Mesenchymal stem cell (in vitro differentiated cells and primary cell): ENCODE results near the gene SHBG.
"Not testable (repeated sequence)": the region's sequence is repeated elsewhere in the genome, so short reads cannot be mapped to it uniquely, and the experiment has no call there.

ENCODE experiments used
- DNase-seq: peaks from one replicate; pipeline ENCODE4 v3.0.0-alpha.2; 2013
- H2AFZ ChIP-seq: one replicate; pipeline ENCODE4 v1.6.1; 2013; ENCODE audit warnings: low read depth, mild to moderate bottlenecking, control low read depth, inconsistent platforms, low read length, moderate library complexity
- H2AK5ac ChIP-seq: 2 replicates; pipeline ENCODE4 v1.6.1; 2013; ENCODE audit warnings: low read length, moderate library complexity, mild to moderate bottlenecking, inconsistent platforms; ENCODE audit not compliant: severe bottlenecking
- H2BK120ac ChIP-seq: one replicate; pipeline ENCODE4 v1.6.1; 2013; ENCODE audit warnings: low read depth, mild to moderate bottlenecking, inconsistent platforms, low read length, moderate library complexity
- H2BK12ac ChIP-seq, 2 experiments: one replicate each; pipeline ENCODE4 v1.6.1; 2013; ENCODE audit warnings: inconsistent platforms in 2 of 2, low read length in 2 of 2, mild to moderate bottlenecking in 2 of 2, moderate library complexity in 2 of 2, control low read depth in 1 of 2
- H2BK15ac ChIP-seq: one replicate; pipeline ENCODE4 v1.6.1; 2013; ENCODE audit warnings: mild to moderate bottlenecking, low read depth, inconsistent platforms; ENCODE audit not compliant: poor library complexity, severe bottlenecking
- H2BK5ac ChIP-seq: 2 replicates; pipeline ENCODE4 v1.6.1; 2013; ENCODE audit warnings: low read depth, mild to moderate bottlenecking, low read length, control low read depth, inconsistent platforms; ENCODE audit not compliant: poor library complexity, severe bottlenecking
- H3K14ac ChIP-seq, 2 experiments: one replicate each; pipeline ENCODE4 v1.6.1; 2013; ENCODE audit warnings: inconsistent platforms in 2 of 2, low read length in 2 of 2, control low read depth in 1 of 2, mild to moderate bottlenecking in 1 of 2, moderate library complexity in 1 of 2
- H3K18ac ChIP-seq, 2 experiments: one replicate each; pipeline ENCODE4 v1.6.1; 2013; ENCODE audit warnings: inconsistent platforms in 2 of 2, low read length in 2 of 2, control low read depth in 1 of 2, low read depth in 1 of 2, mild to moderate bottlenecking in 1 of 2
- H3K23ac ChIP-seq, 2 experiments: one replicate each; pipeline ENCODE4 v1.6.1; 2013; ENCODE audit warnings: inconsistent platforms in 2 of 2, low read length in 2 of 2, mild to moderate bottlenecking in 2 of 2, moderate library complexity in 2 of 2, control low read depth in 1 of 2
- H3K27ac ChIP-seq: 2 replicates; pipeline ENCODE4 v1.5.1; 2013; ENCODE audit warnings: mild to moderate bottlenecking, moderate library complexity, low read length, control low read depth, inconsistent platforms; ENCODE audit not compliant: poor library complexity, severe bottlenecking
- H3K27me3 ChIP-seq, 2 experiments: 2 replicates each; pipeline versions ENCODE4 v1.6.1 to v1.7.0; 2013; ENCODE audit warnings: low read length in 2 of 2, mild to moderate bottlenecking in 2 of 2, moderate library complexity in 2 of 2, control low read depth in 1 of 2, inconsistent platforms in 1 of 2; ENCODE audit not compliant: control insufficient read depth in 1 of 2, insufficient read depth in 1 of 2
- H3K36me3 ChIP-seq, 2 experiments: 2 replicates each; pipeline versions ENCODE4 v1.6.1 to v1.7.0; 2013; ENCODE audit warnings: low read length in 2 of 2, control low read depth in 1 of 2, inconsistent platforms in 1 of 2, low read depth in 1 of 2, mild to moderate bottlenecking in 1 of 2; ENCODE audit not compliant: insufficient read depth in 2 of 2, control insufficient read depth in 1 of 2
- H3K4ac ChIP-seq, 2 experiments: one replicate each; pipeline ENCODE4 v1.6.1; 2013; ENCODE audit warnings: inconsistent platforms in 2 of 2, low read length in 2 of 2, mild to moderate bottlenecking in 2 of 2, moderate library complexity in 2 of 2, control low read depth in 1 of 2, low read depth in 1 of 2
- H3K4me1 ChIP-seq: 2 replicates; pipeline ENCODE4 v1.6.1; 2013; ENCODE audit warnings: low read depth, low read length, control low read depth; ENCODE audit not compliant: control insufficient read depth, insufficient read depth
- H3K4me2 ChIP-seq: 2 replicates; pipeline ENCODE4 v1.6.1; 2013; ENCODE audit warnings: low read length, mild to moderate bottlenecking, inconsistent platforms; ENCODE audit not compliant: poor library complexity, severe bottlenecking
- H3K4me3 ChIP-seq, 2 experiments: 2 replicates each; pipeline versions ENCODE4 v1.5.1 to v1.7.0; 2013; ENCODE audit warnings: low read length in 2 of 2, mild to moderate bottlenecking in 2 of 2, control low read depth in 1 of 2, low read depth in 1 of 2; ENCODE audit not compliant: insufficient read depth in 1 of 2
- H3K79me1 ChIP-seq: replicated peaks from 2 replicates; pipeline ENCODE4 v1.6.1; 2013; ENCODE audit warnings: mild to moderate bottlenecking, control low read depth, low read length, inconsistent platforms; ENCODE audit not compliant: poor library complexity, severe bottlenecking
- H3K9ac ChIP-seq: 2 replicates; pipeline ENCODE4 v1.7.0; 2013; ENCODE audit warnings: mild to moderate bottlenecking, low read length, moderate library complexity
- H3K9me3 ChIP-seq: 2 replicates; pipeline ENCODE4 v1.7.0; 2013; ENCODE audit warnings: mild to moderate bottlenecking, low read length; ENCODE audit not compliant: control insufficient read depth
- H4K8ac ChIP-seq: one replicate; pipeline ENCODE4 v1.6.1; 2013; ENCODE audit warnings: inconsistent platforms, mild to moderate bottlenecking, low read length, moderate library complexity
- H4K91ac ChIP-seq: one replicate; pipeline ENCODE4 v1.6.1; 2013; ENCODE audit warnings: mild to moderate bottlenecking, low read length, inconsistent platforms
- WGBS: methylation state at CpG from one replicate; pipeline ENCODE4 v1.1.7; 2013; ENCODE audit warnings: mixed read lengths; 5-methylcytosine and 5-hydroxymethylcytosine counted together

The SHBG gene

GRCh38 chr17:7618608-7619007, 11.3 kb upstream of the SHBG start:
- no peak overlapping the region for H3K18ac ChIP-seq
- H3K27ac ChIP-seq = no peak overlapping the region
- no peak overlapping the region for H3K9ac ChIP-seq
- DNase-seq = no peak
- H3K23ac ChIP-seq = no peak overlapping the region
- H3K36me3 ChIP-seq = no peaks in the 10 kb centered on the region
- no peak overlapping the region for H2BK5ac ChIP-seq
- no peak overlapping the region for H3K4me2 ChIP-seq
- no peak overlapping the region for H2BK12ac ChIP-seq
- H4K91ac ChIP-seq = no peak overlapping the region
- no peaks in the 10 kb centered on the region for H3K79me1 ChIP-seq
- no peak overlapping the region for H2BK120ac ChIP-seq
- H2AFZ ChIP-seq = no peak overlapping the region
- no peak overlapping the region for H2AK5ac ChIP-seq
- WGBS = 92% methylated on average over 4 of the region's 5 CpGs
- no peak overlapping the region for H3K14ac ChIP-seq
- H3K9me3 ChIP-seq = no peaks in the 10 kb centered on the region
- no peak overlapping the region for H2BK15ac ChIP-seq
- no peak overlapping the region for H3K4me3 ChIP-seq
- no peaks in the 10 kb centered on the region for H3K27me3 ChIP-seq
- no peak overlapping the region for H3K4ac ChIP-seq
- H3K4me1 ChIP-seq = peaks cover 3% of the 10 kb centered on the region
- no peak overlapping the region for H4K8ac ChIP-seq

GRCh38 chr17:7620835-7621234, 9.1 kb upstream of the SHBG start:
- WGBS = 97% methylated on average over 8 of the region's 8 CpGs
- Histone ChIP-seq H3K14ac (no peak overlapping the region), H3K9ac (no peak overlapping the region), H3K4me1 (peaks cover 2% of the 10 kb centered on the region), H2BK15ac (no peak overlapping the region), H3K4me2 (no peak overlapping the region), H3K23ac (no peak overlapping the region), H3K18ac (no peak overlapping the region), H2AFZ (no peak overlapping the region), H4K8ac (no peak overlapping the region), H3K4ac (no peak overlapping the region), H2AK5ac (no peak overlapping the region), H4K91ac (no peak overlapping the region), H3K27ac (no peak overlapping the region), H3K36me3 (peaks cover 0 to 4% of the 10 kb centered on the region in 2 experiments), H3K27me3 (no peaks in the 10 kb centered on the region), H3K79me1 (no peaks in the 10 kb centered on the region), H3K4me3 (no peak overlapping the region), H2BK120ac (no peak overlapping the region), H3K9me3 (no peaks in the 10 kb centered on the region), H2BK5ac (no peak overlapping the region), H2BK12ac (no peak overlapping the region)
- DNase-seq = no peak

GRCh38 chr17:7623661-7624060, 6.3 kb upstream of the SHBG start:
- Histone ChIP-seq H2BK5ac (no peak overlapping the region), H2AFZ (no peak overlapping the region), H2AK5ac (no peak overlapping the region), H3K27me3 (no peaks in the 10 kb centered on the region), H3K79me1 (peaks cover 9% of the 10 kb centered on the region), H3K18ac (no peak overlapping the region), H2BK12ac (no peak overlapping the region), H3K23ac (no peak overlapping the region), H3K9me3 (no peaks in the 10 kb centered on the region), H3K14ac (no peak overlapping the region), H4K91ac (no peak overlapping the region), H3K36me3 (peaks cover 3 to 6% of the 10 kb centered on the region in 2 experiments), H3K4me2 (no peak overlapping the region), H2BK120ac (no peak overlapping the region), H3K9ac (no peak overlapping the region), H3K4me1 (peaks cover 7% of the 10 kb centered on the region), H4K8ac (no peak overlapping the region), H2BK15ac (no peak overlapping the region), H3K4ac (no peak overlapping the region), H3K4me3 (no peak overlapping the region), H3K27ac (no peak overlapping the region)
- WGBS = 90% methylated on average over 5 of the region's 5 CpGs
- DNase-seq = no peak

GRCh38 chr17:7625749-7626148, 4.2 kb upstream of the SHBG start:
- not testable (repeated sequence) for H3K14ac ChIP-seq, H3K23ac ChIP-seq, H3K4me1 ChIP-seq, H3K9ac ChIP-seq, H2AK5ac ChIP-seq, H3K4ac ChIP-seq, H2AFZ ChIP-seq, DNase-seq, H2BK120ac ChIP-seq, H3K18ac ChIP-seq, H2BK12ac ChIP-seq, H3K27me3 ChIP-seq, H3K36me3 ChIP-seq, H3K79me1 ChIP-seq, H2BK15ac ChIP-seq, H3K4me3 ChIP-seq, H3K4me2 ChIP-seq, H4K8ac ChIP-seq, H3K9me3 ChIP-seq, H3K27ac ChIP-seq, H2BK5ac ChIP-seq, H4K91ac ChIP-seq
- WGBS = 98% methylated on average over 16 of the region's 16 CpGs
